ENCODE measurements around the gene CHST3. TPM values are rescaled to one million over a fixed set of nuclear protein-coding genes. Genes with fewer than 3 reads are reported as not detected.

Gene CHST3
- total and polyA plus RNA-seq, 9 of the 15 experiments (the other 6 are each of a cell fraction or from before 2014, with no cell fraction given), result 0.01 to 1.3 (median 0.15) TPM

- TF ChIP-seq ZBTB2 (IDR thresholded peaks at IDR 0.05), result no peak
- TF ChIP-seq ZNF407 (IDR thresholded peaks at IDR 0.05; ENCODE audit: low read depth), result peak; percentile 38; the same call in 1 of the 2 replicates
- TF ChIP-seq SAFB (IDR thresholded peaks at IDR 0.05; ENCODE audit: borderline replicate concordance, low read depth, low read length), result no peak
- TF ChIP-seq RHOXF2B (CRISPR knock-in tag; conservative IDR thresholded peaks at IDR 0.05), result no peak
Observed at GRCh38 chr10:71940752-71941151, 23.4 kb upstream of the CHST3 start (continued).

Measured in K562 (cell line).